IgD-negative memory B cell (primary cell): ENCODE results near the gene SPG21. TPM values are rescaled to one million over a fixed set of nuclear protein-coding genes. Genes with fewer than 3 reads are reported as not detected.

ENCODE experiments used
- polyA plus RNA-seq: library from polyadenylated mRNA; unstranded; fragments of 300-500 nt; fragmentation: Illumina TruSeq; gene quantifications from one replicate; pipeline ENCODE4 v1.2.3, GENCODE V29; 2021

Gene SPG21
- polyA plus RNA-seq, 1 donor from 2014 or later: 137 TPM

Other genes with a start within 250 kb of the SPG21 start
- gene RBPMS2, start 214.3 kb downstream of the SPG21 start, polyA plus RNA-seq: 0.14 TPM
- 2.4 TPM for gene PIF1, start 164.3 kb downstream of the SPG21 start, polyA plus RNA-seq
- gene PLEKHO2, start 148.0 kb downstream of the SPG21 start, polyA plus RNA-seq: 45.1 TPM
- 3.4 TPM for gene ANKDD1A, start 78.0 kb downstream of the SPG21 start, polyA plus RNA-seq
- 15.8 TPM for gene MTFMT, start 39.7 kb upstream of the SPG21 start, polyA plus RNA-seq
- not detected for gene SLC51B, start 55.5 kb upstream of the SPG21 start, polyA plus RNA-seq
- not detected for gene RASL12, start 78.1 kb upstream of the SPG21 start, polyA plus RNA-seq
- gene KBTBD13, start 86.8 kb upstream of the SPG21 start, polyA plus RNA-seq: not detected
- 0.26 TPM for gene UBAP1L, start 125.3 kb upstream of the SPG21 start, polyA plus RNA-seq
- 13.4 TPM for gene PDCD7, start 143.9 kb upstream of the SPG21 start, polyA plus RNA-seq
- 31.4 TPM for gene CLPX, start 195.4 kb upstream of the SPG21 start, polyA plus RNA-seq
- gene CILP, start 221.6 kb upstream of the SPG21 start, polyA plus RNA-seq: not detected